ENCODE data around the gene TNFSF13B. TPM values are rescaled to one million over a fixed set of nuclear protein-coding genes. Genes with fewer than 3 reads are reported as not detected.
"Not testable (repeated sequence)": the region's sequence is repeated elsewhere in the genome, so short reads cannot be mapped to it uniquely, and the experiment has no call there.

TNFSF13B gene
- total RNA-seq, 1 donor from 2014 or later, result 3.2 TPM

GRCh38 chr13:108278466-108278865 is 8.9 kb downstream of the TNFSF13B start:
- ATAC-seq (no peak), DNase-seq (ENCODE audit: low spot score) (no peak)

- DNase-seq (ENCODE audit: low spot score), result no peak
- ATAC-seq, result no peak
Observed at GRCh38 chr13:108281901-108282300, 12.4 kb downstream of the TNFSF13B start.

- ATAC-seq (no peak), DNase-seq (ENCODE audit: low spot score) (no peak)
Observed at GRCh38 chr13:108283110-108283509, 13.6 kb downstream of the TNFSF13B start.

GRCh38 chr13:108288741-108289140 is 19.2 kb downstream of the TNFSF13B start:
- DNase-seq (ENCODE audit: low spot score) (no peak), ATAC-seq (no peak)

GRCh38 chr13:108289819-108290218 is 20.3 kb downstream of the TNFSF13B start:
- no peak for DNase-seq (ENCODE audit: low spot score)
- ATAC-seq, result no peak

- DNase-seq (ENCODE audit: low spot score) (no peak), ATAC-seq (no peak)
Observed at GRCh38 chr13:108297114-108297513, 27.6 kb downstream of the TNFSF13B start.

- ATAC-seq, result no peak
- no peak for DNase-seq (ENCODE audit: low spot score)
Observed at GRCh38 chr13:108302279-108302678, 32.8 kb downstream of the TNFSF13B start.

GRCh38 chr13:108304170-108305016 is 34.9 kb downstream of the TNFSF13B start:
- ATAC-seq (peak; percentile 97), DNase-seq (ENCODE audit: low spot score) (peak; percentile 51)

GRCh38 chr13:108305655-108306054 is 36.1 kb downstream of the TNFSF13B start:
- DNase-seq (ENCODE audit: low spot score), result no peak
- no peak for ATAC-seq

GRCh38 chr13:108306860-108307259 is 37.3 kb downstream of the TNFSF13B start:
- ATAC-seq (no peak), DNase-seq (ENCODE audit: low spot score) (no peak)

- not testable (repeated sequence) for ATAC-seq
Observed at GRCh38 chr13:108311596-108311995, 42.1 kb downstream of the TNFSF13B start.

GRCh38 chr13:108313382-108313781 is 43.9 kb downstream of the TNFSF13B start:
- ATAC-seq (no peak), DNase-seq (ENCODE audit: low spot score) (no peak)

More at GRCh38 chr13:108311596-108311995, 42.1 kb downstream of the TNFSF13B start:
- not testable (repeated sequence) for DNase-seq (ENCODE audit: low spot score)

GRCh38 chr13:108315273-108315672 is 45.8 kb downstream of the TNFSF13B start:
- DNase-seq (ENCODE audit: low spot score) (no peak), ATAC-seq (no peak)

GRCh38 chr13:108315991-108316390 is 46.5 kb downstream of the TNFSF13B start:
- ATAC-seq (no peak), DNase-seq (ENCODE audit: low spot score) (no peak)

GRCh38 chr13:108316413-108316812 is 46.9 kb downstream of the TNFSF13B start:
- ATAC-seq (no peak), DNase-seq (ENCODE audit: low spot score) (no peak)

GRCh38 chr13:108322206-108322824 is 52.8 kb downstream of the TNFSF13B start:
- DNase-seq (ENCODE audit: low spot score) (no peak), ATAC-seq (peak; percentile 95)

GRCh38 chr13:108323031-108323430 is 53.5 kb downstream of the TNFSF13B start:
- DNase-seq (ENCODE audit: low spot score) (no peak), ATAC-seq (no peak)

- DNase-seq (ENCODE audit: low spot score) (no peak), ATAC-seq (no peak)
Observed at GRCh38 chr13:108325863-108326262, 56.3 kb downstream of the TNFSF13B start.

- no peak for ATAC-seq
- no peak for DNase-seq (ENCODE audit: low spot score)
Observed at GRCh38 chr13:108326309-108326708, 56.8 kb downstream of the TNFSF13B start.

GRCh38 chr13:108328848-108329247 is 59.3 kb downstream of the TNFSF13B start:
- DNase-seq (ENCODE audit: low spot score), result no peak

GRCh38 chr13:108332791-108333190 is 63.3 kb downstream of the TNFSF13B start:
- ATAC-seq (no peak), DNase-seq (ENCODE audit: low spot score) (no peak)

More at GRCh38 chr13:108328848-108329247, 59.3 kb downstream of the TNFSF13B start:
- no peak for ATAC-seq

Measured in left lobe of liver (tissue), 2 donors.